ENCODE data around the gene WDR88. TPM values are rescaled to one million over a fixed set of nuclear protein-coding genes. Genes with fewer than 3 reads are reported as not detected.

WDR88 gene
- total and polyA plus RNA-seq, 8 donors: not detected

- intact Hi-C loops (cut with DNase I): no loop called here
- 88 to 91% methylated on average over 29 to 32 of the region's 32 CpGs for WGBS, 2 donors
- FAIRE-seq (no peak), ATAC-seq (no peak), DNase-seq (peak in 1 of 6 donors; percentile 71)
- no peaks in the 10 kb centered on the region for H3K9me3 ChIP-seq
- TF ChIP-seq CTCF (IDR thresholded peaks at IDR 0.05): no peak
- H3K27ac ChIP-seq: no peak overlapping the region
- H3K27me3 ChIP-seq: no peaks in the 10 kb centered on the region
- peaks cover 0 to 19% (median 0%) of the 10 kb centered on the region in 3 donors for H3K36me3 ChIP-seq
- H3K4me3 ChIP-seq: no peak overlapping the region
- H3K4me1 ChIP-seq: no peaks in the 10 kb centered on the region
These were observed 72.4 kb downstream of the WDR88 start for GRCh38 chr19:33204136-33204973.

GRCh38 chr19:33205110-33205509, 73.2 kb downstream of the WDR88 start:
- no peaks in the 10 kb centered on the region for H3K27me3 ChIP-seq
- H3K36me3 ChIP-seq: peaks cover 0 to 19% (median 0%) of the 10 kb centered on the region in 3 donors
- no peak overlapping the region for H3K4me3 ChIP-seq
- DNase-seq (peak in 3 of 6 donors; percentile 22 to 57 (median 55)), FAIRE-seq (no peak), ATAC-seq (no peak)
- no peak for TF ChIP-seq CTCF (IDR thresholded peaks at IDR 0.05)
- H3K9me3 ChIP-seq: no peaks in the 10 kb centered on the region
- no peak overlapping the region for H3K27ac ChIP-seq
- intact Hi-C loops (cut with DNase I): no loop called here
- H3K4me1 ChIP-seq: no peaks in the 10 kb centered on the region
- WGBS, 2 donors: 95 to 96% methylated on average over 27 of the region's 27 CpGs

GRCh38 chr19:33205531-33206260, 73.8 kb downstream of the WDR88 start:
- Histone ChIP-seq H3K27me3 (no peaks in the 10 kb centered on the region), H3K4me3 (no peak overlapping the region), H3K9me3 (no peaks in the 10 kb centered on the region), H3K36me3 (peaks cover 0 to 19% (median 0%) of the 10 kb centered on the region in 3 donors), H3K27ac (no peak overlapping the region), H3K4me1 (no peaks in the 10 kb centered on the region)
- intact Hi-C loops (cut with DNase I): no loop called here
- no peak for FAIRE-seq
- ATAC-seq: no peak
- DNase-seq: peak in 3 of 6 donors; percentile 45 to 80 (median 55)
- no peak for TF ChIP-seq CTCF (IDR thresholded peaks at IDR 0.05)
- WGBS, 2 donors: 94 to 95% methylated on average over 63 to 64 of the region's 64 CpGs

- DNase-seq (peak in 2 of 6 donors; percentile 29 to 60), FAIRE-seq (no peak), ATAC-seq (no peak)
- Histone ChIP-seq H3K27me3 (no peaks in the 10 kb centered on the region), H3K4me1 (no peaks in the 10 kb centered on the region), H3K4me3 (no peak overlapping the region), H3K9me3 (no peaks in the 10 kb centered on the region), H3K36me3 (peaks cover 0 to 19% (median 0%) of the 10 kb centered on the region in 3 donors), H3K27ac (no peak overlapping the region)
- intact Hi-C loops (cut with DNase I): no loop called here
- 94 to 95% methylated on average over 35 to 37 of the region's 38 CpGs for WGBS, 2 donors
- no peak for TF ChIP-seq CTCF (IDR thresholded peaks at IDR 0.05)
These were observed 74.5 kb downstream of the WDR88 start for GRCh38 chr19:33206261-33207039.

Data from pancreas (tissue), 10 donors.